Spleen (tissue), 11 donors: ENCODE results near the gene PAGE3. TPM values are rescaled to one million over a fixed set of nuclear protein-coding genes. Genes with fewer than 3 reads are reported as not detected.

Experiments
- DNase-seq: peaks from one replicate; pipeline ENCODE4 v3.0.0-alpha.2; 2020
- H3K27ac ChIP-seq, 8 donors: fragments of 200-600 bp; sonication (generic) in 7 of 8; 1 replicate in 4 of 8; 2 replicates in 4 of 8; pipeline versions ENCODE4 v1.5.0 to v1.8.0; 2016 to 2021; ENCODE audit warnings: inconsistent platforms in 4 of 8, mild to moderate bottlenecking in 4 of 8, moderate library complexity in 1 of 8
- H3K27me3 ChIP-seq, 7 donors: fragments of 200-600 bp; sonication (generic) in 6 of 7; replicated peaks in 1 of 7; 1 replicate in 4 of 7; 2 replicates in 3 of 7; pipeline versions ENCODE4 v1.5.0 to v1.8.0; 2016 to 2021; ENCODE audit warnings: inconsistent platforms in 3 of 7, mild to moderate bottlenecking in 1 of 7
- H3K36me3 ChIP-seq, 6 donors: fragments of 200-600 bp; sonication (generic) in 5 of 6; 1 replicate in 4 of 6; 2 replicates in 2 of 6; pipeline versions ENCODE4 v1.5.0 to v1.8.0; 2016 to 2021; ENCODE audit warnings: inconsistent platforms in 2 of 6
- H3K4me1 ChIP-seq, 6 donors: fragments of 200-600 bp; sonication (generic) in 5 of 6; 1 replicate in 3 of 6; 2 replicates in 3 of 6; pipeline versions ENCODE4 v1.5.0 to v1.8.0; 2016 to 2021; ENCODE audit warnings: inconsistent platforms in 3 of 6
- H3K4me3 ChIP-seq, 8 donors: fragments of 200-600 bp; sonication (generic) in 7 of 8; 1 replicate in 4 of 8; 2 replicates in 4 of 8; pipeline versions ENCODE4 v1.5.0 to v1.8.0; 2016 to 2021; ENCODE audit warnings: inconsistent platforms in 4 of 8, mild to moderate bottlenecking in 4 of 8, moderate library complexity in 2 of 8
- H3K9me3 ChIP-seq, 8 donors: fragments of 200-600 bp; sonication (generic) in 7 of 8; 1 replicate in 4 of 8; 2 replicates in 4 of 8; pipeline versions ENCODE4 v1.5.0 to v1.8.0; 2016 to 2021; ENCODE audit warnings: inconsistent platforms in 4 of 8
- CTCF ChIP-seq, 11 experiments: fragments of 200-600 bp in 7 of 11; fragments of 450-650 bp in 4 of 11; sonication (generic) in 4 of 11; IDR thresholded peaks in 8 of 11; conservative IDR thresholded peaks in 3 of 11; 1 replicate in 7 of 11; 2 replicates in 4 of 11; pipeline versions ENCODE4 v1.4.0 to v1.8.0; 2016 to 2021; ENCODE audit warnings: antibody characterized with exemption in 11 of 11, inconsistent platforms in 4 of 11, mild to moderate bottlenecking in 1 of 11
- POLR2A ChIP-seq, 3 donors: fragments of 450-650 bp; IDR thresholded peaks; one replicate each; pipeline ENCODE4 v1.5.1; 2017; ENCODE audit warnings: antibody characterized with exemption in 3 of 3, mild to moderate bottlenecking in 1 of 3
- POLR2AphosphoS5 ChIP-seq, 3 donors: sonication (generic); formaldehyde crosslinking; IDR thresholded peaks; one replicate each; pipeline ENCODE4 v1.5.1; 2017; ENCODE audit warnings: antibody characterized with exemption in 3 of 3
- WGBS, 5 donors: extraction: QIAGEN DNeasy Blood & Tissue Kit in 3 of 5; methylation state at CpG; one replicate each; pipeline versions ENCODE4 v1.1.5 to v1.1.7; 2013 to 2018; 5-methylcytosine and 5-hydroxymethylcytosine counted together
- intact Hi-C: fragments of 100-400 bp; cut with DNase I; formaldehyde crosslinking; loops from one replicate; pipeline ENCODE4 v1.15.0; 2023; ENCODE audit warnings: low total_unique reads
- polyA plus RNA-seq, 3 donors: library from polyadenylated mRNA; stranded (reverse); fragments of 200-250 nt; gene quantifications; one replicate each; pipeline ENCODE4 v1.2.1, GENCODE V29; 2013
- total RNA-seq, 7 donors: library from RNA; depleted of rRNA in 3 of 7; stranded (reverse); fragments of >200 nt in 3 of 7; fragmentation: NEBNext Ultra II Directional in 4 of 7; extraction: Animal tissue kit (Norgen Biotek cat#: 25700) in 4 of 7; gene quantifications; one replicate each; pipeline versions ENCODE4 v1.1.0 to v1.2.1, GENCODE V29; 2016 to 2021
- donor health status: healthy with polysubstance abuse.
- donor health status: DM: no; HTN: no; CAD: no; lungs with moderate emphysema.
- donor health status: DM: no; HTN: no; CAD: no.
- donor health status: Bipolar disorder and iron deficiency.
- donor health status: healthy.
- donor health status: DM: no; HTN: no; CAD: no.
- donor health status: DM: yes; HTN: yes; CAD: no.

PAGE3 gene
- total and polyA plus RNA-seq, 10 donors = not detected

GRCh38 chrX:55260806-55261205 is 3.9 kb downstream of the PAGE3 start:
- Histone ChIP-seq H3K4me1 (no peaks in the 10 kb centered on the region), H3K36me3 (no peaks in the 10 kb centered on the region), H3K27ac (no peak overlapping the region), H3K4me3 (no peak overlapping the region), H3K27me3 (peaks cover 0 to 2% (median 0%) of the 10 kb centered on the region in 7 donors), H3K9me3 (no peaks in the 10 kb centered on the region)
- intact Hi-C loops = no loop called here
- 71 to 94% (median 79%) methylated on average over 2 of the region's 2 CpGs for WGBS, 5 donors
- no peak for DNase-seq
- TF ChIP-seq POLR2A (IDR thresholded peaks at IDR 0.05) (no peak), POLR2AphosphoS5 (IDR thresholded peaks at IDR 0.05) (no peak), CTCF (IDR thresholded peaks at IDR 0.05 in 8 of 11, conservative IDR thresholded peaks at IDR 0.05 in 3 of 11) (no peak)

DNA sequence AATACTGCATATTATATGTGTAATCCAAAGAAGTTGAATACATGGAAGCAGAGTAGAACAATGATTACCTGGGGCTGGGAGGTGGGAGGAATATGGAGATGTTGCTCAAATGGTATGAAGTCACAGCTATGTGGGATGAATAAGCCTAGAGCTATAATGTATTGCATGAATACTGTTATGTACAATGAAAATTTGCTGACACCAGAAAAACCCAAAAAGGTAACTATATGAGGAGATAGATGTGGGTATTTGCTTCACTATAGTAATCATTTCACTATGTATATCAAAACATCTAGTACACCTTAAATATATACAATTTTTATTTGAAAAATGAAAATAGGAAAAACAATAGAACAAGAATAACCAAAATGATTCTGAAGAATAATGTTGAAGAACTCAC is 11.2 kb downstream of the PAGE3 start:
- intact Hi-C loops = no loop called here
- H3K9me3 ChIP-seq = peaks cover 0 to 3% (median under 1%) of the 10 kb centered on the region in 8 donors
- TF ChIP-seq POLR2A (IDR thresholded peaks at IDR 0.05) (no peak), CTCF (IDR thresholded peaks at IDR 0.05 in 8 of 11, conservative IDR thresholded peaks at IDR 0.05 in 3 of 11) (no peak), POLR2AphosphoS5 (IDR thresholded peaks at IDR 0.05) (no peak)
- peaks cover 0 to 5% (median 0%) of the 10 kb centered on the region in 7 donors for H3K27me3 ChIP-seq
- H3K36me3 ChIP-seq = no peaks in the 10 kb centered on the region
- no peak overlapping the region for H3K27ac ChIP-seq
- no peaks in the 10 kb centered on the region for H3K4me1 ChIP-seq
- H3K4me3 ChIP-seq = no peak overlapping the region
- no peak for DNase-seq

DNA sequence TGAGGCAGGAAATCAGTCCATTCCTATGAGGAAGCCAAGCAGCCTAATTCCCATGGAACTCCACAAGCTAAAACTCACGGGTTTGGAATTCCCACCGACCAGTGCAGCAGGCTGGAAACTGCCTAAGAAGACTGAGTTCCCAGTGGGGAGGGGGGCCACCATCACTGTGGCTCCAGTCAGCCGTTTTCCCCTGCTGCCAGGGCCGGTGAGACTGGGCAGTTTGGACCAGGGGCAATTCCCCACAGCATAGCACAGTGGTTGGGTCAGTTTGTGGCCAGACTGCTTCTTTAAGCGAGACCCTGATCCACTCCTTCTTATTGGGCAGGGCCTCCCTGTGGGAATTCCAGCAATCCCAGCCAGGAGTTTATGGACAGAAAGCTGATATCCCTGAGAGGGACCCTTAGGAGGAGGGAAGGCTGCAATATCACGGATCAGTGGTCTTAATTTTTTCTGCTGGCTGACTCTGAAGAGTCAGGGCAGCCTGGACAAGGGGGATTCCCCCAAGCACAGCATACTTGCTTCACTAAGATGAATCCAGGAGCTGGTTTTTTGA is 23.9 kb downstream of the PAGE3 start:
- Histone ChIP-seq H3K4me1 (no peaks in the 10 kb centered on the region), H3K4me3 (no peak overlapping the region), H3K27ac (no peak overlapping the region), H3K36me3 (no peaks in the 10 kb centered on the region), H3K9me3 (peaks cover 0 to 19% (median 2%) of the 10 kb centered on the region in 8 donors), H3K27me3 (peaks cover 0 to 7% (median 0%) of the 10 kb centered on the region in 7 donors)
- TF ChIP-seq CTCF (IDR thresholded peaks at IDR 0.05 in 8 of 11, conservative IDR thresholded peaks at IDR 0.05 in 3 of 11) = no peak
- no peak for TF ChIP-seq POLR2AphosphoS5 (IDR thresholded peaks at IDR 0.05)
- no peak for TF ChIP-seq POLR2A (IDR thresholded peaks at IDR 0.05)
- 53 to 83% (median 71%) methylated on average over 4 to 6 of the region's 6 CpGs for WGBS, 5 donors
- no peak for DNase-seq
- intact Hi-C loops = no loop called here

- no peaks in the 10 kb centered on the region for H3K36me3 ChIP-seq
- WGBS, 5 donors = 78 to 89% (median 82%) methylated on average over 27 to 30 of the region's 30 CpGs
- H3K27ac ChIP-seq = no peak within 1 kb of the TSS
- DNase-seq = peak; percentile 50
- H3K4me3 ChIP-seq = no peak within 1 kb of the TSS
- TF ChIP-seq CTCF (IDR thresholded peaks at IDR 0.05 in 8 of 11, conservative IDR thresholded peaks at IDR 0.05 in 3 of 11) = no peak
- TF ChIP-seq POLR2AphosphoS5 (IDR thresholded peaks at IDR 0.05) = no peak
- no peak for TF ChIP-seq POLR2A (IDR thresholded peaks at IDR 0.05)
- no peaks in the 10 kb centered on the region for H3K9me3 ChIP-seq
- H3K4me1 ChIP-seq = no peaks in the 10 kb centered on the region
- H3K27me3 ChIP-seq = no peaks in the 10 kb centered on the region
- intact Hi-C loops = no loop called here
Measured at GRCh38 chrX:55220119-55220794, 44.5 kb downstream of the PAGE3 start, which contains the start of gene PAGE5. Gene PAGE5, plus strand, starts transcription at chrX:55220346. Its CDS starts 1,037 bp downstream, at chrX:55221383.
